Lower leg skin (tissue), 3 donors: ENCODE measurements around the gene RABGAP1.

Source experiments
- POLR2A ChIP-seq, 2 donors: fragments of 450-650 bp; IDR thresholded peaks; one replicate each; pipeline ENCODE4 v1.6.1; 2016 to 2017; ENCODE audit warnings: antibody characterized with exemption in 2 of 2, mild to moderate bottlenecking in 1 of 2, moderate library complexity in 1 of 2
- TF ChIP-seq, protein P1 (sequence below), 3 donors: fragments of 450-650 bp; IDR thresholded peaks; one replicate each; pipeline ENCODE4 v1.5.1; 2016; ENCODE audit warnings: antibody characterized with exemption in 3 of 3, mild to moderate bottlenecking in 3 of 3, moderate library complexity in 2 of 3

DNA sequence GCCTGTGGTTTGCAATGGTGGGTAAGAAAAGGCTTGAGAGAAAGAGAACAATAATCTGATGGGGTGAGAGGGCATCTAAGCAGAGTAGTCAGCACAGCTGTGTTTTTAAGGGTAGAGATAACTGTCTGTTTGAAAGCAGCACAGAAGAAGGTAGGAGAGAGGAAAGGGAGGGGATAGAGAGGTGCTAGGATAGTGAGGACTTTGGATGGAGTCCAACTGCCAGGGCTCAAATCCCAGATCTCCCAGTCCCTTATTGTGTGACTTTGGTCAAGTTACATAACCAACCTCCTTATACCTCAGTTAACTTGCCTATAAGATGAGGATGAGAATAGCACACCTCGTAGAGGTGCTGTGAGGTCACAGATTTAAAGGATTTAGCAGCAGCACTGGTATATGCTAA, 148.2 kb downstream of the RABGAP1 start:
- no peak for TF ChIP-seq POLR2A (IDR thresholded peaks at IDR 0.05)
- TF ChIP-seq, protein P1, sequence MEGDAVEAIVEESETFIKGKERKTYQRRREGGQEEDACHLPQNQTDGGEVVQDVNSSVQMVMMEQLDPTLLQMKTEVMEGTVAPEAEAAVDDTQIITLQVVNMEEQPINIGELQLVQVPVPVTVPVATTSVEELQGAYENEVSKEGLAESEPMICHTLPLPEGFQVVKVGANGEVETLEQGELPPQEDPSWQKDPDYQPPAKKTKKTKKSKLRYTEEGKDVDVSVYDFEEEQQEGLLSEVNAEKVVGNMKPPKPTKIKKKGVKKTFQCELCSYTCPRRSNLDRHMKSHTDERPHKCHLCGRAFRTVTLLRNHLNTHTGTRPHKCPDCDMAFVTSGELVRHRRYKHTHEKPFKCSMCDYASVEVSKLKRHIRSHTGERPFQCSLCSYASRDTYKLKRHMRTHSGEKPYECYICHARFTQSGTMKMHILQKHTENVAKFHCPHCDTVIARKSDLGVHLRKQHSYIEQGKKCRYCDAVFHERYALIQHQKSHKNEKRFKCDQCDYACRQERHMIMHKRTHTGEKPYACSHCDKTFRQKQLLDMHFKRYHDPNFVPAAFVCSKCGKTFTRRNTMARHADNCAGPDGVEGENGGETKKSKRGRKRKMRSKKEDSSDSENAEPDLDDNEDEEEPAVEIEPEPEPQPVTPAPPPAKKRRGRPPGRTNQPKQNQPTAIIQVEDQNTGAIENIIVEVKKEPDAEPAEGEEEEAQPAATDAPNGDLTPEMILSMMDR (IDR thresholded peaks at IDR 0.05), result no peak
